ENCODE measurements around the gene LSP1. TPM values are rescaled to one million over a fixed set of nuclear protein-coding genes. Genes with fewer than 3 reads are reported as not detected.

LSP1 gene
- total and polyA plus RNA-seq, 2 of the 13 experiments (the other 11 are each of a cell fraction or from before 2014, with no cell fraction given): 0.59 to 1.00 TPM

DNA sequence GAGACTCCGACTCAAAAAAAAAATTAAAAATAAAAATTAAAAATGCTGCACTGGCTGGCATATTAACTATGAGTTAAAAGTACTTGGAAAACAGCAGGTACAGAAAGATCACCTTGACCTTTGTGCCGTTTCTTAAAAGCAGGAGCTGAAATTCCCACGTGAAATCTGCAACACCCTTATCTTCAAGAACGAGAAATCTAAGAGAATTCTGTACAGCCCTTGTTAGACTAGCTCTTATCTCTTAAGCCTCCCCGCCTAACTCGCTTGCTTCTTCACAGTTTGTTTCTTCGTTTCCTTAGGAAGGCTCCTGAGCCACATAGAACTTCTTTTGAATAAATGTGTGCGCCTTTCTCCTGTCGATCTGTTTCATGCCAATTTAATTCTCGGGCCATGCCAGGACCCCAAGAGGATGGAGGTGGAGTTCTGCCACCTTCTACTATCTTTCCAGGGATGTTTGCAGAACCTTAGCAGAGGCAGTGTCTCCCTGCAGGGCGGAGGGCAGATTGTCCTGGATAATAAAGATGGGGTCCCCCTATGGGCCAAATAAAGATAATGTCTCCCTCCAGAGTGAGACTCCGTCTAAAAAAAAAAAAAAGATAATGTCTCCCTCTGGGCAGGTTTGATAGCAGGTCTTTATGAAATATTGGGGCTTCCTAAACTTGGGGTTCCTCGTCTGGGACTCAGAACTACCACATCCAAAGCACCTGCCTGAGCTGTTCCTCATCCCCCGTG lies 45.5 kb upstream of the LSP1 start:
- H2AFZ ChIP-seq (ENCODE audit: low read length): no peak overlapping the region
- H3K9ac ChIP-seq (ENCODE audit: insufficient read depth, low read depth, low read length): no peak overlapping the region
- no peak overlapping the region for H3K27ac ChIP-seq (ENCODE audit: extremely low read length, insufficient read depth, low read length)
- H3K4me3 ChIP-seq (replicated peaks in 1 of 3; ENCODE audit: insufficient read depth in 1 of 3, low read depth in 2 of 3, low read length in 3 of 3): no peak overlapping the region
- H3K79me2 ChIP-seq (ENCODE audit: insufficient read depth, low read length): no peaks in the 10 kb centered on the region
- ATAC-seq (peak; percentile 42; the same call in 1 of the 3 replicates), DNase-seq (ENCODE audit: low spot score) (no peak), FAIRE-seq (no peak)
- no peaks in the 10 kb centered on the region for H3K9me3 ChIP-seq (ENCODE audit: low read length)
- H3K4me1 ChIP-seq (ENCODE audit: insufficient read depth, low read length): no peaks in the 10 kb centered on the region
- ChIA-PET POLR2A (no interaction called here), CTCF (ENCODE audit: low intra/inter-chr PET ratio, low total read pairs) (no interaction called here)
- 15% methylated on average over 13 of the region's 14 CpGs for WGBS (ENCODE audit: low lambda C conversion rate)
- H3K36me3 ChIP-seq (replicated peaks in 1 of 2; ENCODE audit: control insufficient read depth in 1 of 2, insufficient read depth in 2 of 2, low read length in 2 of 2): no peaks in the 10 kb centered on the region
- in situ Hi-C loops (cut with HindIII; ENCODE audit: extremely low pct_ligation_motif_present, low pct_unique_long_range_greater_than_20kb): no loop called here
- peaks cover 0 to 35% of the 10 kb centered on the region in 2 experiments; a peak in 2 of 5 replicates for H3K27me3 ChIP-seq (ENCODE audit: control insufficient read depth in 1 of 2, insufficient read depth in 2 of 2, low read length in 2 of 2)
- intact Hi-C loops (cut with micrococcal nuclease; ENCODE audit: unreplicated experiment): no loop called here
- TF ChIP-seq, protein P1, sequence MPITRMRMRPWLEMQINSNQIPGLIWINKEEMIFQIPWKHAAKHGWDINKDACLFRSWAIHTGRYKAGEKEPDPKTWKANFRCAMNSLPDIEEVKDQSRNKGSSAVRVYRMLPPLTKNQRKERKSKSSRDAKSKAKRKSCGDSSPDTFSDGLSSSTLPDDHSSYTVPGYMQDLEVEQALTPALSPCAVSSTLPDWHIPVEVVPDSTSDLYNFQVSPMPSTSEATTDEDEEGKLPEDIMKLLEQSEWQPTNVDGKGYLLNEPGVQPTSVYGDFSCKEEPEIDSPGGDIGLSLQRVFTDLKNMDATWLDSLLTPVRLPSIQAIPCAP (CRISPR knock-in tag; IDR thresholded peaks at IDR 0.05; ENCODE audit: low read depth): no peak
- no peak for TF ChIP-seq ZNF672 (CRISPR knock-in tag; IDR thresholded peaks at IDR 0.05)
- no peak for TF ChIP-seq TAF1 (CRISPR knock-in tag; IDR thresholded peaks at IDR 0.05)
- TF ChIP-seq REPIN1 (CRISPR knock-in tag; IDR thresholded peaks at IDR 0.05; ENCODE audit: borderline replicate concordance, low read depth): no peak
- TF ChIP-seq ZBTB1 (CRISPR knock-in tag; IDR thresholded peaks at IDR 0.05; ENCODE audit: borderline replicate concordance): no peak
- TF ChIP-seq, protein P2, sequence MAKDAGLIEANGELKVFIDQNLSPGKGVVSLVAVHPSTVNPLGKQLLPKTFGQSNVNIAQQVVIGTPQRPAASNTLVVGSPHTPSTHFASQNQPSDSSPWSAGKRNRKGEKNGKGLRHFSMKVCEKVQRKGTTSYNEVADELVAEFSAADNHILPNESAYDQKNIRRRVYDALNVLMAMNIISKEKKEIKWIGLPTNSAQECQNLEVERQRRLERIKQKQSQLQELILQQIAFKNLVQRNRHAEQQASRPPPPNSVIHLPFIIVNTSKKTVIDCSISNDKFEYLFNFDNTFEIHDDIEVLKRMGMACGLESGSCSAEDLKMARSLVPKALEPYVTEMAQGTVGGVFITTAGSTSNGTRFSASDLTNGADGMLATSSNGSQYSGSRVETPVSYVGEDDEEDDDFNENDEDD (CRISPR knock-in tag; IDR thresholded peaks at IDR 0.05; ENCODE audit: borderline replicate concordance): no peak
- TF ChIP-seq, protein P3, sequence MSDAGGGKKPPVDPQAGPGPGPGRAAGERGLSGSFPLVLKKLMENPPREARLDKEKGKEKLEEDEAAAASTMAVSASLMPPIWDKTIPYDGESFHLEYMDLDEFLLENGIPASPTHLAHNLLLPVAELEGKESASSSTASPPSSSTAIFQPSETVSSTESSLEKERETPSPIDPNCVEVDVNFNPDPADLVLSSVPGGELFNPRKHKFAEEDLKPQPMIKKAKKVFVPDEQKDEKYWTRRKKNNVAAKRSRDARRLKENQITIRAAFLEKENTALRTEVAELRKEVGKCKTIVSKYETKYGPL (CRISPR knock-in tag; IDR thresholded peaks at IDR 0.05): no peak
- TF ChIP-seq ZNF614 (CRISPR knock-in tag; IDR thresholded peaks at IDR 0.05; ENCODE audit: borderline replicate concordance): no peak
- TF ChIP-seq CCAR2 (optimal IDR thresholded peaks at IDR 0.05; ENCODE audit: low read depth, low read length): no peak
- no peak for TF ChIP-seq ZNF678 (CRISPR knock-in tag; IDR thresholded peaks at IDR 0.05)
- no peak for TF ChIP-seq KDM5B (CRISPR knock-in tag; IDR thresholded peaks at IDR 0.05; ENCODE audit: borderline replicate concordance)
- no peak overlapping the region for H3K4me2 ChIP-seq (ENCODE audit: low read depth, low read length)
- no TSS peak for BruUV-seq (replicated peaks)
- H4K20me1 ChIP-seq (ENCODE audit: insufficient read depth, low read length): no peaks in the 10 kb centered on the region

Measured in HepG2 (cell line).